Muscle layer of duodenum (tissue), 2 donors: ENCODE data around the gene CAPS2.

ENCODE experiments used
- H3K27ac ChIP-seq: one replicate; pipeline ENCODE4 v1.7.0; 2013; ENCODE audit warnings: mild to moderate bottlenecking, low read length
- H3K27me3 ChIP-seq: one replicate; pipeline ENCODE4 v1.7.0; 2013; ENCODE audit warnings: low read depth, mild to moderate bottlenecking, control low read depth, low read length
- H3K36me3 ChIP-seq, 2 donors: one replicate each; pipeline ENCODE4 v1.7.0; 2013; ENCODE audit warnings: low read length in 2 of 2, control low read depth in 1 of 2, mild to moderate bottlenecking in 1 of 2; ENCODE audit not compliant: insufficient read depth in 2 of 2, control insufficient read depth in 1 of 2
- H3K4me1 ChIP-seq, 2 donors: one replicate each; pipeline ENCODE4 v1.7.0; 2013; ENCODE audit warnings: low read length in 2 of 2, mild to moderate bottlenecking in 2 of 2, control low read depth in 1 of 2, moderate library complexity in 1 of 2; ENCODE audit not compliant: insufficient read depth in 2 of 2, control insufficient read depth in 1 of 2
- H3K4me3 ChIP-seq, 2 donors: one replicate each; pipeline ENCODE4 v1.7.0; 2013; ENCODE audit warnings: low read length in 2 of 2, low read depth in 1 of 2, mild to moderate bottlenecking in 1 of 2
- H3K9me3 ChIP-seq, 2 donors: one replicate each; pipeline ENCODE4 v1.7.0; 2013; ENCODE audit warnings: low read length in 2 of 2, control low read depth in 1 of 2, mild to moderate bottlenecking in 1 of 2; ENCODE audit not compliant: control insufficient read depth in 1 of 2
- donor health status: healthy.

CAPS2 gene

DNA sequence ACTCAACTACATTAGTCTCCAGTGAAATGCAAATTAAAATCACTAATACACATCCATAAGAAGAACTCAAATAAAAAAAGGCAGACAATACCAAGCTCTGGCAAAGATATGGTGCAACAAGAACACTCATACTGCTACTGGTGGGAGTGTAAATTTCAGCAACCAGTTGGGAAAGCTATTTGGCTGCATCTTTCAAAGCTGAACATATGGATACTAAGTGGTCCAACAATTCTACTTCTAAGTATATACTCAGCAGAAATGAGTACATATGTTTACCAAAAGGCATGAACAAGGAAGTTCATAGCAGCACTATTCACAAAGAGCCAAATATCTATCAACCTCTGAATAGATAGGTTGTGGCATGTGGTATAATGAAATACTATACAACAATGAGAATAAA, 27.3 kb downstream of the CAPS2 start:
- Histone ChIP-seq H3K4me1 (no peaks in the 10 kb centered on the region), H3K36me3 (peaks cover 0 to 29% of the 10 kb centered on the region in 2 donors), H3K27me3 (no peaks in the 10 kb centered on the region), H3K27ac (no peak overlapping the region), H3K9me3 (no peaks in the 10 kb centered on the region), H3K4me3 (no peak overlapping the region)

- Histone ChIP-seq H3K4me3 (no peak overlapping the region), H3K27me3 (no peaks in the 10 kb centered on the region), H3K9me3 (no peaks in the 10 kb centered on the region)
Observed at GRCh38 chr12:75302225-75302624, 27.9 kb downstream of the CAPS2 start.

GRCh38 chr12:75294797-75295196, 35.3 kb downstream of the CAPS2 start:
- Histone ChIP-seq H3K4me3 (no peak overlapping the region), H3K4me1 (no peaks in the 10 kb centered on the region), H3K27me3 (no peaks in the 10 kb centered on the region)

More at GRCh38 chr12:75302225-75302624, 27.9 kb downstream of the CAPS2 start:
- H3K4me1 ChIP-seq: no peaks in the 10 kb centered on the region
- H3K36me3 ChIP-seq: peaks cover 0 to 29% of the 10 kb centered on the region in 2 donors
- no peak overlapping the region for H3K27ac ChIP-seq

GRCh38 chr12:75294336-75294735, 35.8 kb downstream of the CAPS2 start:
- Histone ChIP-seq H3K36me3 (no peaks in the 10 kb centered on the region), H3K4me3 (no peak overlapping the region), H3K27ac (no peak overlapping the region)

More at GRCh38 chr12:75294797-75295196, 35.3 kb downstream of the CAPS2 start:
- no peak overlapping the region for H3K27ac ChIP-seq
- no peaks in the 10 kb centered on the region for H3K36me3 ChIP-seq
- no peaks in the 10 kb centered on the region for H3K9me3 ChIP-seq

DNA sequence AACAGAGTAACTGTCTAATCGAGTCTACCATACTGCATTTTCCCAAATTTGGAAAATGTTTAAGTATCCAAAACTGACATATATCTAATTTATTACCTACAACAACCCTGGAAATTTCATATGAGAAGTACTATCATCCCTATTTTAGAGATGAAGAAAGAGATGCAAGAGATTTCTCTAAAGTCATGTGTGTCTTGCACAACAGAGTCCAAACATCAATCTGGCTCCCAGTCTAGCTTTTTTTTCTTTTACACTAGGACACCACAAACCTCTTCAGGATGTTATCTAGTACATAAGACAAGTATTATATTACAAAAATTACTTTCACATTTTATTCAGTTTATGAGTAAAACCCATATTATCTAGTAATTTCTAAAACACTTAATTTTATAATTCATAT, 39.1 kb downstream of the CAPS2 start:
- Histone ChIP-seq H3K4me3 (no peak overlapping the region), H3K27me3 (no peaks in the 10 kb centered on the region), H3K27ac (no peak overlapping the region), H3K4me1 (no peaks in the 10 kb centered on the region), H3K9me3 (no peaks in the 10 kb centered on the region), H3K36me3 (no peaks in the 10 kb centered on the region)

More at GRCh38 chr12:75294336-75294735, 35.8 kb downstream of the CAPS2 start:
- Histone ChIP-seq H3K9me3 (no peaks in the 10 kb centered on the region), H3K4me1 (no peaks in the 10 kb centered on the region), H3K27me3 (no peaks in the 10 kb centered on the region)

DNA sequence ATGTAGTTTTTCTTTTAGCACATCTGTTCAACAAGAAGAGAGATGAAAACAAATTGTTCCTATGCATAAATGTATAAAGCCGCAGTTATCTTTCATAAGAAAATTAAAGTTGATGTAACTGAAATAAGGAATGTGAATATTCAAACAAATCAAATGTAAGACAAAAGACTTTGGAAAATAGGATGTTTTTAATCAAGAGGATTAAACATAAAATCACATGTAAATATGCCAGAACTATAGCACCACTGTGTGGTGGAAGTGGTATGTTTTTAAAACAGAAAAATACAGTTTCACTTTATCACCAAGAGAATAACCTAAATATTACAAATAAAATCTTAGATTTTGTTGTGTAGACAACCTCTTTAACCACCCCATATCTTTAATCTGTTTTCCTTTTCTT, 40.4 kb downstream of the CAPS2 start:
- Histone ChIP-seq H3K36me3 (no peaks in the 10 kb centered on the region), H3K9me3 (no peaks in the 10 kb centered on the region), H3K27ac (no peak overlapping the region), H3K27me3 (no peaks in the 10 kb centered on the region), H3K4me3 (no peak overlapping the region), H3K4me1 (no peaks in the 10 kb centered on the region)

GRCh38 chr12:75288860-75289259, 41.3 kb downstream of the CAPS2 start:
- Histone ChIP-seq H3K27ac (no peak overlapping the region), H3K9me3 (no peaks in the 10 kb centered on the region), H3K4me1 (no peaks in the 10 kb centered on the region), H3K36me3 (no peaks in the 10 kb centered on the region), H3K27me3 (no peaks in the 10 kb centered on the region), H3K4me3 (no peak overlapping the region)

- Histone ChIP-seq H3K4me1 (no peaks in the 10 kb centered on the region), H3K27me3 (no peaks in the 10 kb centered on the region), H3K27ac (no peak overlapping the region), H3K9me3 (no peaks in the 10 kb centered on the region), H3K36me3 (no peaks in the 10 kb centered on the region), H3K4me3 (no peak overlapping the region)
Observed at GRCh38 chr12:75275702-75276101, 54.4 kb downstream of the CAPS2 start.

- no peaks in the 10 kb centered on the region for H3K36me3 ChIP-seq
- H3K4me3 ChIP-seq: no peak overlapping the region
- no peak overlapping the region for H3K27ac ChIP-seq
- H3K27me3 ChIP-seq: no peaks in the 10 kb centered on the region
- no peaks in the 10 kb centered on the region for H3K4me1 ChIP-seq
- no peaks in the 10 kb centered on the region for H3K9me3 ChIP-seq
Observed at GRCh38 chr12:75271576-75271975, 58.5 kb downstream of the CAPS2 start.

- H3K27me3 ChIP-seq: no peaks in the 10 kb centered on the region
- H3K27ac ChIP-seq: no peak overlapping the region
- H3K4me1 ChIP-seq: no peaks in the 10 kb centered on the region
- no peaks in the 10 kb centered on the region for H3K9me3 ChIP-seq
- H3K4me3 ChIP-seq: no peak overlapping the region
- no peaks in the 10 kb centered on the region for H3K36me3 ChIP-seq
Observed at GRCh38 chr12:75270157-75270556, 60.0 kb downstream of the CAPS2 start.

- Histone ChIP-seq H3K36me3 (no peaks in the 10 kb centered on the region), H3K27me3 (no peaks in the 10 kb centered on the region), H3K4me3 (no peak overlapping the region), H3K27ac (no peak overlapping the region), H3K4me1 (no peaks in the 10 kb centered on the region), H3K9me3 (no peaks in the 10 kb centered on the region)
Observed at GRCh38 chr12:75269209-75269608, 60.9 kb downstream of the CAPS2 start.

DNA sequence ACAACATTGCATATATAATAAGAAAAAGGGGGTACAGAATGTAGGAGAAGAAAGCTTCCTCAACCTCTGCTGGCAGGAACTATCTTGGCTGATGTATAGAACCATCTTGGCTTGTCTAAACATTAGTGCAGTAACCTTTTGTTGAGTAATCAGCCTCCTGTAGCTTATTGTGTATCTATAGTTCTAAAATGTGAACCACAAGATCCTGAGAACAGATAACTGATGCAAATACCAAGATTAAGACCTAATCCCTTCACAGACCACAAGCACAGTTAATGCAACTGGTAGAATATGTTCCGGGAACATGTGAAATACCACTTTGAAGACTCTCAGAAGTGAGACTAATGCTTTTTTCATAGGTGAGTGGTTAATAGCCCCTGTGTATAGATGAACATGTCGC, 69.8 kb downstream of the CAPS2 start:
- no peaks in the 10 kb centered on the region for H3K36me3 ChIP-seq
- H3K27me3 ChIP-seq: no peaks in the 10 kb centered on the region
- no peaks in the 10 kb centered on the region for H3K9me3 ChIP-seq
- no peak overlapping the region for H3K4me3 ChIP-seq
- no peaks in the 10 kb centered on the region for H3K4me1 ChIP-seq
- H3K27ac ChIP-seq: no peak overlapping the region
